Neural progenitor cell (in vitro differentiated cells): Measurements from ENCODE around the gene PTOV1.

Experiments
- EZH2 ChIP-seq: fragments of 200-600 bp; sonication (generic); IDR thresholded peaks from 2 replicates; pipeline ENCODE4 v1.6.1; 2017; ENCODE audit warnings: antibody characterized with exemption, mild to moderate bottlenecking, moderate library complexity
- EZH2phosphoT487 ChIP-seq: fragments of 200-600 bp; sonication (generic); IDR thresholded peaks from 2 replicates; pipeline ENCODE4 v1.6.1; 2017; ENCODE audit warnings: antibody characterized with exemption
- TF ChIP-seq, protein P1 (sequence below): fragments of 200-600 bp; sonication (generic); IDR thresholded peaks from 2 replicates; pipeline ENCODE4 v1.5.1; 2017; ENCODE audit warnings: antibody characterized with exemption, mild to moderate bottlenecking

DNA sequence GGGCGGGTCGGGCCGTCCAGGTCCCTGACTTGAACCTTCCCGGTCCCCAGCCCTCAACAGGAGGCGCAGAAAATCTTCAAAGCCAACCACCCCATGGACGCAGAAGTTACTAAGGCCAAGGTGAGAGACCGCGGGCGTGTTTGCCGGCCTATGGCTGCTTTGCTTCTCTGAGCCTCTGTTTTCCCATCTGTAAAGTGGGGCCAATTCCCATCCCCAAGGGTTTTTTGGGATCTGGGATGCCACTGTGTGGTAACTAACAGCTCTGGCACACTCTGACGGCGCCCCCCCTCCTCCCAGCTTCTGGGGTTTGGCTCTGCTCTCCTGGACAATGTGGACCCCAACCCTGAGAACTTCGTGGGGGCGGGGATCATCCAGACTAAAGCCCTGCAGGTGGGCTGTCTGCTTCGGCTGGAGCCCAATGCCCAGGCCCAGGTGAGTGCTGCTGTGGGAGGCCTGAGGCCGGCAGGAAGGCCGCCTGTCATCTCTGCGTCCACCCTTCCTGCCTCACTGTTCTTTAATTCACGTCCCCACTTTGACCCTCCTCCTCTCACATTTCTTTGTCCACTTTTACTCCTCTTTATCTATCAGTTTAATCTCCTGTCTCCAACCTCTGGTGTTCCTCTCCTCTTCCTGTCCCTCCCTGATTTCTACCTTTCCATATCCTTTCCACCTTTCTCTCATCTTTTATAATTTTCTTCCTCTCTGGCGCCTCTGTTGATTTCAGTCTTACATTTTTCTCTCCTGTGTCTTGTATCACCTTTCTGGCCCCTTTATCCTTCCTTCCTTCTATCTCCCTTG is 44.9 kb upstream of the PTOV1 start:
- TF ChIP-seq, protein P1, sequence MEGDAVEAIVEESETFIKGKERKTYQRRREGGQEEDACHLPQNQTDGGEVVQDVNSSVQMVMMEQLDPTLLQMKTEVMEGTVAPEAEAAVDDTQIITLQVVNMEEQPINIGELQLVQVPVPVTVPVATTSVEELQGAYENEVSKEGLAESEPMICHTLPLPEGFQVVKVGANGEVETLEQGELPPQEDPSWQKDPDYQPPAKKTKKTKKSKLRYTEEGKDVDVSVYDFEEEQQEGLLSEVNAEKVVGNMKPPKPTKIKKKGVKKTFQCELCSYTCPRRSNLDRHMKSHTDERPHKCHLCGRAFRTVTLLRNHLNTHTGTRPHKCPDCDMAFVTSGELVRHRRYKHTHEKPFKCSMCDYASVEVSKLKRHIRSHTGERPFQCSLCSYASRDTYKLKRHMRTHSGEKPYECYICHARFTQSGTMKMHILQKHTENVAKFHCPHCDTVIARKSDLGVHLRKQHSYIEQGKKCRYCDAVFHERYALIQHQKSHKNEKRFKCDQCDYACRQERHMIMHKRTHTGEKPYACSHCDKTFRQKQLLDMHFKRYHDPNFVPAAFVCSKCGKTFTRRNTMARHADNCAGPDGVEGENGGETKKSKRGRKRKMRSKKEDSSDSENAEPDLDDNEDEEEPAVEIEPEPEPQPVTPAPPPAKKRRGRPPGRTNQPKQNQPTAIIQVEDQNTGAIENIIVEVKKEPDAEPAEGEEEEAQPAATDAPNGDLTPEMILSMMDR = no peak
- TF ChIP-seq EZH2 (no peak), EZH2phosphoT487 (no peak)
